HG02852 (cell line): ENCODE data around the gene COA7.
"Not testable (repeated sequence)": the region's sequence is repeated elsewhere in the genome, so short reads cannot be mapped to it uniquely, and the experiment has no call there.

Experiments used
- ATAC-seq: cut with Tn5 transposase; IDR thresholded peaks from one replicate; pipeline ENCODE4 v1.9.1; 2021; ENCODE audit warnings: mild to moderate bottlenecking, moderate library complexity; ENCODE audit not compliant: unreplicated experiment

The COA7 gene

DNA sequence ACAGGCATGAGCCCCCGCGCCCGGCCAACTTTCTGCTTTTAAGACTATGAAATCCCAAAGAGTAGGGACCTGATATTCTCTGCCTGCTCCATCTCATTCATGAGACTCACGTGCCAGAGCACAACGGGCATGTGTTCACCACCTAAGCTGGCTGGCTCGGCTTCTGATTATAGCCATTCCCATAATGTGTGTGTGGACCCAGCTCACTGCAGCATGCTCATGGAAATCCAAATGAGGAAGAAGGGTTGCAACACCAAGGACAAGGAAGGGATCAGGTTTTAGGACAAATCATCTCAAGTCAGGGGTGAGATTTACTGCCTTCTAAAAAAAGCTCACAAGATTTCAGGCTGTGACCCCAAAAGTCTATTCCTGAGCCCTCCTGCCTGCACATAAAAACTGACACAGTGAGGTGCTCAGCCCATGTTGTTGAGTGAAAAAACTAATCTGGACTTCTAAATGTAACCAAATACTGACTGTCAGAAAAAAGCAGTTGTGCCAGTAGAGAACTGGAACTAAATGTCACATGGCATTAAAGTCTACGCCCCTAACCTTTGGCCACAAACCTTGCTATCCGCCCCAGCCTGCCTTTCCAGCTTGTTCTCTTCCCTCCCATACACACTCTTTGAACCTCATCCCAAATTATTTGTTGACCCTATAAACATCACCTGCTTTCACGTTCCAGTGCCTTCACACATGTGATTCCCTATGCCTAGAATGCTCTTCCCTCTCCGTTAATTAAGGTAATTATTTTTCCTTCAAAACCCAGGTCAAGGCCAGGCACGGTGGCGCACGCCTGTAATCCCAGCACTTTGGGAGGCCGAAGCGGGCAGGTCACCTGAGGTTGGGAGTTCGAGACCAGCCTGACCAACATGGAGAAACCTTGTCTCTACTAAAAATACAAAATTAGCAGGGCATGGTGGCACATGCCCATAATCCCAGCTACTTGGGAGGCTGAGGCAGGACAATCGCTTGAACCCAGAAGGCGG lies 9.1 kb upstream of the COA7 start:
- ATAC-seq = no peak

DNA sequence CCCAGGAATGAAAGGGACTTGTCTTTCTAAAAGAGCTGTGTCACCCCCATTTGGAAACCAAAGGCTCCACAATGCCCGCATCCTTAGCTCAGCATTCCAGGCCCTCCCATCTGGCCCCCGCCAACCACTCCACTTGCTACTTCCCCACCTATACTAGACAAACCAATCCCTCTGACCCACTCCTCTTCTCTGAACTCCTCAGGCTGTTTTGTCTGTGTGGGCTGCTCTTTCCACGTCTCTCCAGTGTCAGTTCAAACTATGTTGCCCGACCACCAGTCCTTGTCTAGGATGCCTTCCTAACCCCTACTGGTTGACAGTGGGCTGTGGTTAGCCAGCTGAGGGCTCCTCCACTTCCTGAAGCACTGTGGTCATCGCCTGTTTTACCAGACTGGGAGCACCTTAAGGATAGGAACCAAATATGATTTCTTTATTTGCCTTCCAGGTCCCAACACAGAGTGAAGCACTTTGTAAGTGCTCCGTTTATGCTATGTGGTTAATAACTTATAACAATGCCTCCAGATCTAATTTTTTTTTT lies 8.1 kb upstream of the COA7 start:
- no peak for ATAC-seq

DNA sequence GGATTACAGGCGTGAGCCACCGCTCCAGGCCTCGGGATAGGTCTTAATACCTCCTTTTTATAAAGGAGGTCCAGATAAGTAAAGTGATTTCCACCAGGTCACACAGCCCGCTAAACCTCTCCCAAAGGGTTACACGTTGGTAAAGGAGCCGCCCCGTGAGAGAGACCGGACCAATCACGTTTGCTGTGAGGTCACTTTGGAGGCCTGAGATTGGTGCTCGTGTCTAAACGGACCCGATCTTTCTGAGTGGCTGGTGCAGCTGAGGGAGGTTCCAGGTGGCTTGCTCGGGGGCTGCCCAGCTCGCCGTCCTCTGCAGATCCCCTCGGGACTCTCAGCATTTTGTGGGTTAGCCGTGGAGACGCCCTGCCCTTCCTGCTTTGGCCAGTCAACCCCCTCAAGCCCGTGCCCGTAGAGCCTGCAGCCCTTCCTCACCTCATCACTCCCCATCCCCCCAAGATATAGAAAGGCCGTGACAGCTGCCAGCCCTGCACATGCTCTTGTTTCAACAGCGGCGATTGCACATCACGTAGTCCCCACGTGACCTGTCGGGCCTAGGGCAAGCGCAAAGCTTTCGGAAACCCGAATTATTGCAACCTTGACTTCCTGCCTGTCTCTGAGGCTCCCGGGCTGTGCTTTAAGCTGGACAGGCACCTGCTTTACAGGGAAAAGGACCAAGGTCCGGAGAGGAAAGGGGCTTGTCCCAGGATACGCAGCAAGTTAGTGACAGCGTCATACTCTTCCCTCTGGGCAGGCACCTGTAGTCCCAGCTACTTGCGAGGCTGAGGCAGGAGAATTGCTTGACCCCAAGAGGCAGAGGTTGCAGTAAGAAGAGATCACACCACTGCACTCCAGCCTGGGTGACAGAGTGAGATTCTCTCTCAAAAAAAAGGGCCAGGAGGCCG lies 5.0 kb upstream of the COA7 start:
- peak; percentile 91 for ATAC-seq

DNA sequence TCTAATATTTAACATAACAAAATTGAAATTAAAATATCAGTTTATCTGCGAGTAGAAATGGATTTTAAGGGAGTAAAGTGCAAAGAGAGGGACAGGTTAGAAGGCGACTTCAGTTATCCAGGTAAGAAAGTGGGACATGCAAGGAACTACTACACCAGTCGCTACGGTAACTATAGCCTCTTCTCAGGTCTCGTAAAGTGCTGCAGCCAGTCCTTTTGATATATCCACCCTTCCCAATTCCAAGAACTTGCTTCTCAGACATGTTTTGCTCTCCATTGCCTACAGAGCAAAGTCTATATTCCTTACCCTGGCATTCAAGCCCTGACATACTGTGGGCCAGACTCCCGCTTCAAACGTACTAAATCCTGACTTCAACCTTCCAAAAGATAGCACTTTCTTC lies 2.5 kb downstream of the COA7 start:
- no peak for ATAC-seq

DNA sequence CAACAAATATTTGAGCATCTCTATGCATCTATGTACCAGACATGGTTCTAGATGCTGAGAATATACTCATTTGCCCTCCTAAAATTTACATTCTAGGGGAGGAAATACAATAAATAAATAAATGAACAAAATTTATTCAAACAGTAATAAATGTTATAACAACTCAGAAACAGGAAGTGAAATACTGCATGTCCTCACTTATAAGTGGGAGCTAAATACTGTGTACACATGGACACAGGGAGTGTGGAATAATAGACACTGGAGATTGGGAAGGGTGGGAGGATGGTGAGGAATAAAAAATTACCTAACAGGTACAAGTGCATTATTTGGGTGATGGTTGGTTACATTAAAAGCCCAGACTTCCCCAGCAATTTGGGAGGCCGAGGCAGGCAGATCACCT lies 4.3 kb downstream of the COA7 start:
- no peak for ATAC-seq

DNA sequence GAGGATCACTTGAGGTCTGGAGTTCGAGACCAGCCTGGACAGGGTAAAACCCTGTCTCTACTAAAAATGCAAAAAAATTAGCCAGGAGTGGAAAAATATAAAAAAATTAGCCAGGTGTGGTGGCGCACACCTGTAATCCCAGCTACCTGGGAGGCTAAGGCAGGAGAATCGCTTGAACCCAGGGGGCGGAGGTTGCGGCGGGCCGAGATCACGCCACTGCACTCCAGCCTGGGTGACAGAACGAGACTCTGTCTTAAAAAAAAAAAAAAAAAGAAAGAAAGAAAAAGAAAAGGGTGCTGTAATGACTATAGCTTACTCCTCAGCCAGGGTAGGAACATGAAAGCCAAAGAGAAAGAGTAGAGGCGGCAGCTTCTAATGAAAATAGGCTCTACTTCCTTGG lies 4.8 kb downstream of the COA7 start:
- ATAC-seq = not testable (repeated sequence)

DNA sequence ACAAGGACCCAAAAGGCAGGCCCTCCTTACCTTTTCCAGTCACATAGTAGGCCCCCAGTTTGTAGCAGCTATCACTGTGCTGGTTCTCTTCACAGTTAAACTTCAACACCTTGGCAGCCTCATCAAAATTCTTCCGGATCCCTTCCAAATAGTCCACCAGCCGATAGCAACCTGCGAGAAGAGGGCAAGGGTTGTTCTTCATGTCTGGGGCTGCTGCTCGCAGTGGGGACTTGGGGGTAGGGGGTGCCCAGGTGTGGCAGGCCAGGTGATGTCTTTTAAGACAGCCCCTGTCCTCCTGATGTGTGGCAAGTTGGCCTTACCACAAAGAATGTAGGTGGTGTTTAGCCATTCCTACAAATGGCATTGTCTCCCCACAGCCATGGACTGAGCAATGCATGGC lies 5.5 kb downstream of the COA7 start:
- no peak for ATAC-seq

DNA sequence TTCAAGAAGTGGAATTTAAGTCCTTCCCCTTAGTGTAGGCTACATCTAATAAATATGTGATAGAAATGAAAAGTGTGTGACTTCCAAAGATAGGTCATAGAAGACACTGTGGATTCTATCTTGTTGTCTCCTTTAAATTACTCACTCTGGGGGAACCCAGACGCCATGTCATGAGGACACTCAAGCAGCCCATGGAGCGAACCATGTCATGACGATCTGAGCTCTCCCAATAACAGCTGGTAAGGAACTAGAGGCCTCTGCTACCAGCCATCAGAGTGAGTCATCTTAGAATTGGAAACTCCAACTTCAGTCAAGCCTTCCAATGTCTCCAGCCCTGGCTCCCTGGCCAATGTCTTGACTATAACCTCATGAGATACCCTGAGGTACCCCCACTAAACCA lies 6.3 kb downstream of the COA7 start:
- ATAC-seq = no peak

DNA sequence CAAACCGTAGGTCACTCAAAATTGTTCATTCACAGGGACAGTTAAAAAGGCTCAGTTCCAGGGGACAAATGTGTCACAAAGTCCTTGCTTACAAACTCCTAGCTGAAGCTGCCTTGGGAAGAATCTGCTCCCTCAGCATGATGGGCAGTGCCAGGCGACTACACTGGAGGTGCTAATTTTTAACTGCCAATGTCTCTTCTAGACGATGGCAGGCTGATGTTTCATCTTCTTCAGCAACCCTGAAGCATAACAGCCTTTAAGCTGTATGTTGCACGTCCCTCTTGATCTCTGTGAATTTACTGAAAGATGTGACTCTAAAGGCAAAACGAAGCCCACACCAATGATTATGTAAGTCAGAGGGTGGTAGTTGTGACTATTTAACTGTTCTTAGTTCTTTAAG lies 11.3 kb downstream of the COA7 start:
- ATAC-seq = no peak

DNA sequence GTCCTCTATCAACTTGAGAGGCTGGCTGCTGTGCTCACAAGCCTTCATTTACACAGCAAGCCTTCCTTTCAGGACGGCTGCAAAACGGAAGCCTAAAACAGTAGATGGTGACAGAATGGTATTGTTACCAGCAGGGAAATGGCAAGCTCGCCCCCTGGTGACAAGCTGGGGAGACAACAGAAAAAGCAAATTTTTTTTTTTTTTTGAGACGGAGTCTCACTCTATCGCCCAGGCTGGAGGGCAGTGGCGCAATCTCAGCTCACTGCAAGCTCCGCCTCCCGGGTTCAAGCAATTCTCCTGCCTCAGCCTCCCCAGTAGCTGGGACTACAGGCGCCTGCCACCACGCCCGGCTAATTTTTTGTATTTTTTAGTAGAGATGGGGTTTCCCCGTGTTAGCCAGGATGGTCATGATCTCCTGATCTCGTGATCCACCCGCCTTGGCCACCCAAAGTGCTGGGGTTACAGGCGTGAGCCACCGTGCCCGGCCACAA lies 11.8 kb downstream of the COA7 start:
- ATAC-seq = peak; percentile 68

DNA sequence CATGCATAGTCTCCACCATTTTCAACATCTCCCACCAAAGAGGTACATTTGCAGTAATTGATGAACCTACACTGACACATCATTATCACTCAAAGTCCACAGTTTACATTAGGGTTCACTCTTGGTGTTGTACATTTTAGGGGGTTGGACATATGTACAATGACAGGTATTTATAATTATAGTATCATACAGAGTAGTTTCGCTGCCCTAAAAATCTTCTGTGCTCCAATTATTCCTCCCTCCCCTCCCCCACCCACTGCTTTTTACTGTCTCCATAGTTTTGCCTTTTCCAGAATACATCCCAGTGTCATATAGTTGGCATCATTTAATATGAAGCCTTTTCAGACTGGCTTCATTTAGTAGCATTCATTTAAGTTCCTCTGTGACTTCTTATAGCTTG lies 13.6 kb downstream of the COA7 start:
- no peak for ATAC-seq

DNA sequence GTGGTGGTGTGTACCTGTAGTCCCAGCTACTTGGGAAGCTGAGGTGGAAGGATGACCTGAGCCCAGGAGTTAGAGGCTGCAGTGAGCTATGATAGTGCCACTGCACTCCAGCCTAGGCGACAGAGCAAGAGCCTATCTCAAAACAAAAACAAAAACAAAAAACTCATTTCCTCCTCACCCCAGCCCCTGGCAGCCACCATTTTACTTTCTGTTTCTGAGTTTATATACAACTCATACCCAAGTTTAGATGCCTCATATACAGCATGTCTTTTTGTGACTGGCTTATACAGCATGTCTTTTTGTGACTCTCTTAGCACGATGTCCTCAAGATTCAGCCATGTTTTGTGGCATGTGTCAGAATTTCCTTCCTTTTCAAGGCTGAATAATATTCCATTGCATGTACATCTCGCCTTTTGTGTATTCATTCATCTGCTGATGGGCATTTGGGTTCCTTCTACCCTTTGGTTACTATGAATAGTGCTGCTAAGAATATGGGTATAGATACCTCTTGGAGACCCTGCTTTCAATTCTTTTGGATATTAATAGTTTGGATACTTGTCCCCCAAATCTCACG lies 14.7 kb downstream of the COA7 start:
- ATAC-seq = no peak

DNA sequence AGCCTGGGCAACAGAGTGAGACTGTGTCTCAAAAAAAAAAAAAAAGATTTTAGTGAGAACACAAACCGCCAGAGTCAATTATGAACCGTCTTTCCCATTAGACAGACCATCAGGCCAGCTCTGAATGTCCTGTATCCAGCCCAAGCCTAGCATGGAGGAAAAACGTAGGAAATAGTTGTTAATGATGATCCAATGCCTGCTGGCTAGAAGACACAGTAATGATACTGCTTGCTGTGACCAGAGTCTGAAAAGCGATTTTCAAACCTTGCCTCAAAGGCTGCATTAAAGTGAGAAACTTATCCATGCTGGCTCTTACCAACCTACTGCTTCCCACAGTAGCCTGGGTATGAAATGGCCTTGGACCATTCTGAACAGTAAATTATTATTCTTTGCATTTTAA lies 17.0 kb downstream of the COA7 start:
- no peak for ATAC-seq

DNA sequence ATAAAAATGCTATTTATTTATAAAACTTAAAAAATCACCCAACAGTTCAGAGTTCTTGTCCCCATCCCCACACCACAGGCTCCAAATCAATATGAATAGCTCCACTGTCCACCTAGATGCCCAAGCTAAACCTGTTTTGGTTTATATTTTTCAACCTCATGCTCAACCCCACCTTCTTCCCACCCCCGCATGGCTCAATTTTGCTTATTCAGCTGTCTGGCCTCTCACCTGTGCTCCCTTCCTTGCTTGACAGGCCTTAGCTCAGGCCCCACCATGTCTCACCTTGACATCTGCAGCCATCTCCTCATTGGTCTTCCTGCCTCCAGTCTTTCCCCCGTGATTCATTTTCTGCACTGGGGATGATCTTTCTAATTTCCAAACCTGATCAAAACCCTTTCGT lies 17.8 kb downstream of the COA7 start:
- ATAC-seq = no peak

DNA sequence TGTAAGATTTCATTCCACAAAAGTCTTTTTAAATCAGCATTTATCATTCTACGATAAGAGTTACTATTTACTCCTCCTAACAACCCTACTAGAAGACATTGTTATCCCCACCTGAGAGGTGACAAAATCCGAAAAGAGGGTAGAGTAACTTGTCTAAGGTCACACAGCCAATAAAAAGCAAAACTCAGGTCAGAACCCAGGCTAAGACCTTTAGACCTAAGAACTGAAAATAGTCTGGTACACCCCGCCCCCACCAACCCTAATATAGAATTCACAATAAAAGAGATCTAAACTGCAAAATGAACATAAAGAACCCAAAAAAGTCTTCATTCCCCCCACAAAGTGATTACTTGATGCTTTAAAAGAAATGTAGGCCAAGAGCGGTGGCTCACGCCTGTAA lies 18.6 kb downstream of the COA7 start:
- ATAC-seq = no peak

DNA sequence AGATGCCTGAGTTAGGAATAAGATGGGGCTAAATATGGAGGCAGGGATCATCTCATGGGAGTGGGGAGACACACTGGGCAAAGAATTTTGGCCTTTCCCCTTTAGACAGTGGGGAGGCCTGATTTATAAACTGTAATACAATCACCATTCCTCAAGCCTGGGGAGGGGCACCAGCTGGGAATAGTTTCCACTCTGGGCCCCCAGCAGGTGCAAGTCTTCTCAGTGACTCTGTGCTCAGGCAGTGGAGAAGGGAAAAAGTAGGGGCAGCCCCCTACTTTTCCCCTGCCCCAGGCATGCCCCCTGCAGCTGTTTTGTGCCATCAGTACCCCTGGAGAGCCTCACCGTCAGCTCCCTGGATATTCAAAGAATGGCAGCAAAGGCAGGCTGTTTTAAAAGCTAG lies 19.1 kb downstream of the COA7 start:
- no peak for ATAC-seq

DNA sequence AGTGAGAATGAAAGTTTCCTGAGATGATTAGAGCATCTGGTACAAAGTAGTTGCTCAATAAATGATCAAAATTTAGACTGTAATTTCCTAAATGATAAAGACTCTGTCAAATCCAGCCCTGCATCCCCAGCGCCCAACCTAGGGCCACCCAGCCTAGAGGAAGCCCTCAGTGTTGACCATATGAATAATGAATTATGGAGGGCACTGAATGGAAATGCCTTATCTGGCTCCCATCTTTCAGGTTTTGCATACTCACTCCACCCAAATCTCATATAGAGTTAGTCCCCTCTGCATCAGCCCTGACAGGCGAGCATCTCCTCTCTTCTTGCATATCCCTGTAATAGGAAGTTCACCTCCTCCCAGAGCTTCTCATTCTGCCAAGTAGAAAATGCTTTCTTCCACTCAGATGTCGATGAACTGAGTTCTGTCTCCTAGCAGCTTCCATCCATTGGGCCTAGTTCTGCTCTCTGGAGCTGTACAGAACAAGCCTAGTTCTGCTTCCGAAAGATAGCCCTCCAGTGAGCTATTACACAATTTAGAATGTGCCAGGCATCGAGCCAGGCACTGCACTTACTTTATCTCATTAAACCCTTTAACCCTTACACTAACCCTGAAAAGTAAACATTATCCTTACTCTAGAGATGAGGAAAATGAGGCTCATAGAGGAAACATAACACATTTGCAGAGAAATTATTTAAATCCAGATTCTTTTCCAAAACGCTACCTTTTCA lies 20.9 kb downstream of the COA7 start:
- no peak for ATAC-seq

DNA sequence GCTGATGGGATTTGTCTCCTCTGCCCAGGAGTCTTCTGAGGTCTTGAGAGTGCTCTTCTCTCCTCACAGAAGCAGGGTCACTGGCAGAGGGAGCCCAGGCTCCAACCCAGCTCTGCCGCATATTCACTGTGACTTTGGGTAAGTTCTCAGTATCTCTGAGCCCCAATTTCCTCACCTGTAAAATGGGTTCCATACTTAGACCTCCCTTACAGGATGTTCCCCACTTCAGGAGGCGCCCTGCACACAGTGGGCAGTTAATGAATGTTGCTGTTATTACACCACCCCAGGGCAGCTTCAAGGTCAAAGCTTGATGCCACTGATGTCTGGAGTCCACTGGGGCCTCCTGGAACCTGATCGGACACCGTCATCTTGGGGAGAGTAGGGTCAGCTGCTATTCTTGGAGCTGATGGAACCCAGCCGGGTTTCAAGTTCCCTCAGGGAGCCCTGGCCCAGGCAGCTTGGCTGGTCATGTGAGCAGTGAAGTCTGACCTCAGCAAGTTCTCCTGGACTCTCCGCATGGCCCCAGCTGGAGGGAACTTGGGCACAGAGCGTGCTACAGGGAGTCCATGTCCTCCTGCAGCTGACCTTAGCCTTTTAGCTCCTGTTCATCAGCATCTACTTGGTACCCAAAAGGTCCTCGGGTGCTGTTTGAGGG lies 21.8 kb downstream of the COA7 start:
- no peak for ATAC-seq

DNA sequence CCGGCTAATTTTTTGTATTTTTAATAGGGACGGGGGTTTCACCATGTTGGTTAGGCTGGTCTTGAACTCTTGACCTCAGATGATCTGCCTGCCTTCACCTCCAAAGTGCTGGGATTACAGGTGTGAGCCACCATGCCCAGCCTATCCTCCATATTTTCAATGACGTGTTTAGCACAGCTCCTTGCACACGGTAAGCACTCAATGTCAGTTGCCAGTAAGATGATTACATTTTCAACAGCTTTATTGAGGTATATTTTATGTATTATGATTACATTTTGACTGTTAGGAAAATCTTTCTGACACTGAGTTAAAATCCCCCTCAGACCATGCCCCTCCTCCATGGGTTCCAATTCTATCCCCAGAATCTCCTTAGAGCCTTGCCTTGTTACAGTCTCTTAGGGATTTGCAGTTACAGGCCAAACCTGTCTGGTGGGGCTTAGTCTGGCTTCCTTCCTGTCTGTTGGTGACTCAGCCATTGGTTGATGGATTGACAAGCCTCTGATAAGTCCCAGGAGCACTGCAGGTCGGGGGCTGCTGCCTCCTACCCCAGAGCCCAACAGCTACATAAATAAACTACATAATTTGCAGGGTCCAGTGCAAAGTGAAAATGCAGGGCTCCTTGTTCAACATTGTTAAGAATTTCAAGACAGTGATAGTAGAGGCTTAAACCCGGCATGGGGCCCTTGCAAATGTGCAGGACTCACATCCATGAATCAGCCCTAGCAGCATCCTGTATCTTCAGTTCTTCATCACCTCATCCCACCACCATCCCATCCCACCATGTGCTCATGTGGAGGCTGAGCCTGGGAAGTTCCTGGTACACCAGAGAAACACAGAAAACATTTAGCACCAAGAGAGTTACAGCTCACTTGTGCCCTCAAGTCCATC lies 23.4 kb downstream of the COA7 start:
- no peak for ATAC-seq
